ENCODE results near the gene TGIF2. TPM values are rescaled to one million over a fixed set of nuclear protein-coding genes. Genes with fewer than 3 reads are reported as not detected.

Gene TGIF2
- total and polyA plus RNA-seq, 9 of the 15 experiments (the other 6 are each of a cell fraction or from before 2014, with no cell fraction given) = 6.8 to 27.8 (median 15.7) TPM

DNA sequence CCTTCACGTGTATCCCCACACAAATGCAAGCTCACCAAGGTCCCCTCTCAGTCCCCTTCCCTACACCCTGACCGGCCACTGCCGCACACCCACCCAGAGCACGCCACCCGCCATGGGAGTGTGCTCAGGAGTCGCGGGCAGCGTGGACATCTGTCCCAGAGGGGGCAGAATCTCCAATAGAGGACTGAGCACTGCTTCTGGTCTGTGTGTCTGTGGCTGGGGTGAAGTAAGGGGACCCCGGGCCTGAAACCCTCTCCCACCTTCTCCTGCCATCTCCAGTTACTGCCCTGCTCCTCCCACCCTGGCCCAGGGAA lies 23.8 kb upstream of the TGIF2 start:
- in situ Hi-C loops (cut with MboI) (loop anchor here (10.0 kb wide), 1 partner anchor 1475 kb away; no protein-coding TSS in a partner anchor), intact Hi-C loops (cut with micrococcal nuclease) (loop anchor here (10.0 kb wide), 1 partner anchor 115 kb away; no protein-coding TSS in a partner anchor)
- Histone ChIP-seq H3K36me3 (ENCODE audit: control insufficient read depth, insufficient read depth, low read length) (no peaks in the 10 kb centered on the region), H3K4me2 (ENCODE audit: insufficient read depth, low read length) (no peak overlapping the region), H3K27ac (ENCODE audit: extremely low read depth, low read depth, low read length) (no peak overlapping the region), H3K9me1 (ENCODE audit: control insufficient read depth, insufficient read depth, low read length) (no peaks in the 10 kb centered on the region), H3K27me3 (ENCODE audit: control insufficient read depth in 2 of 2, insufficient read depth in 2 of 2, low read length in 2 of 2) (no peaks in the 10 kb centered on the region), H3K9ac (ENCODE audit: insufficient read depth in 1 of 2, low read depth in 2 of 2, low read length in 2 of 2) (peak overlapping the region in 1 of 2 experiments; percentile 53; a peak in 1 of 4 replicates), H3K4me3 (no peak overlapping the region), H4K20me1 (replicated peaks; ENCODE audit: control insufficient read depth, insufficient read depth, low read length) (no peaks in the 10 kb centered on the region), H3K4me1 (replicated peaks in 1 of 2; ENCODE audit: control insufficient read depth in 2 of 2, insufficient read depth in 2 of 2, low read length in 2 of 2) (peaks cover 0 to 28% of the 10 kb centered on the region in 2 experiments; a peak in 3 of 5 replicates), H3K9me3 (replicated peaks; ENCODE audit: control insufficient read depth, insufficient read depth, low read depth, low read length) (no peaks in the 10 kb centered on the region), H3K79me2 (ENCODE audit: control insufficient read depth, insufficient read depth, low read length) (no peaks in the 10 kb centered on the region), H2AFZ (ENCODE audit: low read depth, low read length) (no peak overlapping the region)
- POLR2A ChIA-PET = interaction anchor here (0.6 kb wide), 1 partner anchor 201 kb away, joined by 4 read pairs; no protein-coding TSS in a partner anchor
- DNase-seq (ENCODE audit: extremely low read depth in 1 of 4, low spot score in 3 of 4) (no peak), FAIRE-seq (no peak), ATAC-seq (no peak)
- no peak for TF ChIP-seq EP400 (IDR thresholded peaks at IDR 0.05)
- TF ChIP-seq, protein P1, sequence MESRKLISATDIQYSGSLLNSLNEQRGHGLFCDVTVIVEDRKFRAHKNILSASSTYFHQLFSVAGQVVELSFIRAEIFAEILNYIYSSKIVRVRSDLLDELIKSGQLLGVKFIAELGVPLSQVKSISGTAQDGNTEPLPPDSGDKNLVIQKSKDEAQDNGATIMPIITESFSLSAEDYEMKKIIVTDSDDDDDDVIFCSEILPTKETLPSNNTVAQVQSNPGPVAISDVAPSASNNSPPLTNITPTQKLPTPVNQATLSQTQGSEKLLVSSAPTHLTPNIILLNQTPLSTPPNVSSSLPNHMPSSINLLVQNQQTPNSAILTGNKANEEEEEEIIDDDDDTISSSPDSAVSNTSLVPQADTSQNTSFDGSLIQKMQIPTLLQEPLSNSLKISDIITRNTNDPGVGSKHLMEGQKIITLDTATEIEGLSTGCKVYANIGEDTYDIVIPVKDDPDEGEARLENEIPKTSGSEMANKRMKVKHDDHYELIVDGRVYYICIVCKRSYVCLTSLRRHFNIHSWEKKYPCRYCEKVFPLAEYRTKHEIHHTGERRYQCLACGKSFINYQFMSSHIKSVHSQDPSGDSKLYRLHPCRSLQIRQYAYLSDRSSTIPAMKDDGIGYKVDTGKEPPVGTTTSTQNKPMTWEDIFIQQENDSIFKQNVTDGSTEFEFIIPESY (CRISPR knock-in tag; IDR thresholded peaks at IDR 0.05) = 0 out of 2 replicates have a peak, but pooled peaks have one; percentile 50
- CTCF ChIA-PET (ENCODE audit: low intra/inter-chr PET ratio) = no interaction called here
- no TSS peak for BruUV-seq (replicated peaks)
- 85% methylated on average over 8 of the region's 9 CpGs for WGBS (ENCODE audit: insufficient coverage, low coverage, missing lambda C conversion rate)

All from K562 (cell line).